VCaP (cell line): ENCODE data around the gene TMF1.

ENCODE experiments used
- H3K27ac ChIP-seq: fragments of 450-650 bp; 2 replicates; pipeline ENCODE4 v1.5.1; 2017
- TF ChIP-seq, protein P1 (sequence below): fragments of 450-650 bp; conservative IDR thresholded peaks from 2 replicates; pipeline ENCODE4 v1.5.1; 2017; ENCODE audit warnings: mild to moderate bottlenecking, moderate library complexity

TMF1 gene

DNA sequence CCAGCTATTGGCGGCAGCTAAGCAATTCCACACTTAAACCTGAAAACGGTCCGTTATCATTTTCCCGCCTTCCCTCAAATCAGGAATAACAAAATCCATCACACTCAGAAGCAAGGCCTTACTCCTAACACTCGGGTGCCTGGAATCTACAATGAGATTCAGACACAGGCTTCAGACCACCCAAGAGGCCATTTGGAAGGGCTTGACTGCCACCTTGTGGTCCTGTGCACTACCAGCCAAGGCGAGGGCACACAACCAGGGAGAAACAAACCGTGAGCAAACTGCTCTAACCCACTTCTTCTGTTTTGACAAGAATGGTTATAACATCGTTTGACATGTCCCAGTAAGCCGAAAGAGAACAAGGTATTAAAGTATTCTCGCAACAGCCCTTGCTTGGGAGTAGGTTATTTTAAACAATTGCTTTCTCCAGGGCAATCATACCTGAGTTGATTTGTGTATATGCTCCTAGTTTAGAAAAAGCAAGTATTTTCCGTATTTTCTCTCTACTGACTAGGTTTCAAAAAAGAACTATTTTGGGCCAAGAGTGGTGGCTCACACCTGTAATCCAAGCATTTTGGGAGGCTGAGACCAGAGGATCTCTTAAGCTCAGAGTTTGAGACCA is 79.7 kb downstream of the TMF1 start:
- no peak overlapping the region for H3K27ac ChIP-seq
- TF ChIP-seq, protein P1, sequence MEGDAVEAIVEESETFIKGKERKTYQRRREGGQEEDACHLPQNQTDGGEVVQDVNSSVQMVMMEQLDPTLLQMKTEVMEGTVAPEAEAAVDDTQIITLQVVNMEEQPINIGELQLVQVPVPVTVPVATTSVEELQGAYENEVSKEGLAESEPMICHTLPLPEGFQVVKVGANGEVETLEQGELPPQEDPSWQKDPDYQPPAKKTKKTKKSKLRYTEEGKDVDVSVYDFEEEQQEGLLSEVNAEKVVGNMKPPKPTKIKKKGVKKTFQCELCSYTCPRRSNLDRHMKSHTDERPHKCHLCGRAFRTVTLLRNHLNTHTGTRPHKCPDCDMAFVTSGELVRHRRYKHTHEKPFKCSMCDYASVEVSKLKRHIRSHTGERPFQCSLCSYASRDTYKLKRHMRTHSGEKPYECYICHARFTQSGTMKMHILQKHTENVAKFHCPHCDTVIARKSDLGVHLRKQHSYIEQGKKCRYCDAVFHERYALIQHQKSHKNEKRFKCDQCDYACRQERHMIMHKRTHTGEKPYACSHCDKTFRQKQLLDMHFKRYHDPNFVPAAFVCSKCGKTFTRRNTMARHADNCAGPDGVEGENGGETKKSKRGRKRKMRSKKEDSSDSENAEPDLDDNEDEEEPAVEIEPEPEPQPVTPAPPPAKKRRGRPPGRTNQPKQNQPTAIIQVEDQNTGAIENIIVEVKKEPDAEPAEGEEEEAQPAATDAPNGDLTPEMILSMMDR, result peak; percentile 94
